H9 (cell line): Measurements from ENCODE around the gene RTL9. TPM values are rescaled to one million over a fixed set of nuclear protein-coding genes. Genes with fewer than 3 reads are reported as not detected.

Experiments
- DNase-seq: peaks from one replicate; pipeline ENCODE4 v3.0.0-alpha.2; 2017
- H2AFZ ChIP-seq: one replicate; pipeline ENCODE4 v1.6.1; 2013; ENCODE audit warnings: mild to moderate bottlenecking, low read length, control low read depth, moderate library complexity
- H2AK5ac ChIP-seq: 2 replicates; pipeline ENCODE4 v1.6.1; 2013; ENCODE audit warnings: low read length, control low read depth, mixed read lengths; ENCODE audit not compliant: insufficient read length
- H2BK120ac ChIP-seq: one replicate; pipeline ENCODE4 v1.6.1; 2013; ENCODE audit warnings: low read depth, mild to moderate bottlenecking, low read length, control low read depth, inconsistent platforms; ENCODE audit not compliant: poor library complexity, severe bottlenecking
- H2BK12ac ChIP-seq: 2 replicates; pipeline ENCODE4 v1.6.1; 2013; ENCODE audit warnings: low read length, control low read depth, mixed read lengths, low read depth; ENCODE audit not compliant: insufficient read length
- H2BK15ac ChIP-seq: 2 replicates; pipeline ENCODE4 v1.6.1; 2013; ENCODE audit warnings: low read depth, low read length, control low read depth
- H2BK20ac ChIP-seq: one replicate; pipeline ENCODE4 v1.6.1; 2013; ENCODE audit warnings: low read depth, mild to moderate bottlenecking, low read length, control low read depth, inconsistent platforms; ENCODE audit not compliant: poor library complexity, severe bottlenecking
- H2BK5ac ChIP-seq: 2 replicates; pipeline ENCODE4 v1.6.1; 2013; ENCODE audit warnings: low read length, control low read depth, mixed read lengths; ENCODE audit not compliant: insufficient read length
- H3K14ac ChIP-seq: 2 replicates; pipeline ENCODE4 v1.6.1; 2013; ENCODE audit warnings: low read length, control low read depth; ENCODE audit not compliant: insufficient read depth
- H3K18ac ChIP-seq: 2 replicates; pipeline ENCODE4 v1.6.1; 2013; ENCODE audit warnings: low read depth, mild to moderate bottlenecking, mixed read lengths, low read length, control low read depth; ENCODE audit not compliant: insufficient read length
- H3K23ac ChIP-seq: 2 replicates; pipeline ENCODE4 v1.6.1; 2013; ENCODE audit warnings: low read length, control low read depth, mixed read lengths, low read depth; ENCODE audit not compliant: insufficient read length
- H3K23me2 ChIP-seq: 2 replicates; pipeline ENCODE4 v1.6.1; 2013; ENCODE audit warnings: low read depth, mild to moderate bottlenecking, mixed read lengths, low read length, control low read depth; ENCODE audit not compliant: insufficient read length, poor library complexity, severe bottlenecking
- H3K27ac ChIP-seq: 2 replicates; pipeline ENCODE4 v1.5.1; 2013; ENCODE audit warnings: low read length, control low read depth, mixed read lengths, low read depth; ENCODE audit not compliant: insufficient read length
- H3K27me3 ChIP-seq: 2 replicates; pipeline ENCODE4 v1.6.1; 2013; ENCODE audit warnings: low read length, control low read depth, inconsistent platforms; ENCODE audit not compliant: insufficient read depth
- H3K4ac ChIP-seq: 2 replicates; pipeline ENCODE4 v1.6.1; 2013; ENCODE audit warnings: low read depth, mild to moderate bottlenecking, control low read depth, inconsistent platforms, low read length, moderate library complexity
- H3K4me1 ChIP-seq: 2 replicates; pipeline ENCODE4 v1.6.1; 2013; ENCODE audit warnings: low read length, control low read depth, inconsistent platforms; ENCODE audit not compliant: insufficient read depth
- H3K4me2 ChIP-seq: 2 replicates; pipeline ENCODE4 v1.6.1; 2013; ENCODE audit warnings: low read length, control low read depth, mixed read lengths; ENCODE audit not compliant: insufficient read length, insufficient read depth
- H3K56ac ChIP-seq: 2 replicates; pipeline ENCODE4 v1.6.1; 2013; ENCODE audit warnings: low read depth, mild to moderate bottlenecking, mixed read lengths, low read length, control low read depth; ENCODE audit not compliant: insufficient read length
- H3K79me1 ChIP-seq: 2 replicates; pipeline ENCODE4 v1.6.1; 2013; ENCODE audit warnings: low read depth, mild to moderate bottlenecking, moderate library complexity, low read length, control low read depth, inconsistent platforms; ENCODE audit not compliant: insufficient read depth, poor library complexity, severe bottlenecking
- H3K79me2 ChIP-seq: 2 replicates; pipeline ENCODE4 v1.6.1; 2013; ENCODE audit warnings: low read length, control low read depth, inconsistent platforms; ENCODE audit not compliant: insufficient read depth
- H3K9ac ChIP-seq: 2 replicates; pipeline ENCODE4 v1.6.1; 2013; ENCODE audit warnings: low read length, control low read depth, mixed read lengths; ENCODE audit not compliant: insufficient read length; ENCODE audit errors: extremely low read depth
- H3K9me3 ChIP-seq: one replicate; pipeline ENCODE4 v1.6.1; 2013; ENCODE audit warnings: low read depth, low read length, inconsistent platforms; ENCODE audit not compliant: control insufficient read depth
- H3T11ph ChIP-seq: one replicate; pipeline ENCODE4 v1.6.1; 2013; ENCODE audit warnings: mild to moderate bottlenecking, low read length, control low read depth, inconsistent platforms
- H4K20me1 ChIP-seq: one replicate; pipeline ENCODE4 v1.6.1; 2013; ENCODE audit not compliant: control insufficient read depth, insufficient read length, insufficient read depth
- H4K5ac ChIP-seq: 2 replicates; pipeline ENCODE4 v1.6.1; 2013; ENCODE audit warnings: low read depth, mild to moderate bottlenecking, mixed read lengths, low read length, control low read depth; ENCODE audit not compliant: insufficient read length
- H4K8ac ChIP-seq: replicated peaks from 2 replicates; pipeline ENCODE4 v1.6.1; 2013; ENCODE audit warnings: low read length, control low read depth, mixed read lengths, low read depth; ENCODE audit not compliant: insufficient read length
- H4K91ac ChIP-seq: 2 replicates; pipeline ENCODE4 v1.6.1; 2013; ENCODE audit warnings: low read depth, mild to moderate bottlenecking, moderate library complexity, mixed read lengths, low read length, control low read depth; ENCODE audit not compliant: insufficient read length
- H3K27ac Mint-ChIP-seq, 3 experiments: 2 replicates in 2 of 3; 3 replicates in 1 of 3; pipeline ENCODE4 v1.8.0; 2020 to 2021; ENCODE audit warnings: mixed read lengths in 3 of 3, mild to moderate bottlenecking in 1 of 3, moderate library complexity in 1 of 3
- H3K27me3 Mint-ChIP-seq: 2 replicates; pipeline ENCODE4 v1.8.0; 2021; ENCODE audit warnings: low read depth, mild to moderate bottlenecking, moderate library complexity, mixed read lengths
- H3K36me3 Mint-ChIP-seq, 3 experiments: 2 replicates in 2 of 3; 3 replicates in 1 of 3; pipeline ENCODE4 v1.8.0; 2020 to 2021; ENCODE audit warnings: low read depth in 3 of 3, mixed read lengths in 3 of 3; ENCODE audit not compliant: insufficient read depth in 1 of 3
- H3K4me1 Mint-ChIP-seq, 2 experiments: 2 replicates each; pipeline ENCODE4 v1.8.0; 2020; ENCODE audit warnings: mixed read lengths in 2 of 2
- H3K4me3 Mint-ChIP-seq, 2 experiments: 2 replicates in 1 of 2; 3 replicates in 1 of 2; pipeline ENCODE4 v1.8.0; 2020 to 2021; ENCODE audit warnings: mild to moderate bottlenecking in 2 of 2, mixed read lengths in 2 of 2, moderate library complexity in 1 of 2
- H3K9me3 Mint-ChIP-seq, 2 experiments: 2 replicates in 1 of 2; 3 replicates in 1 of 2; pipeline ENCODE4 v1.8.0; 2020; ENCODE audit warnings: mild to moderate bottlenecking in 2 of 2, mixed read lengths in 2 of 2, moderate library complexity in 1 of 2
- CTCF ChIP-seq: fragments of 200-600 bp; sonication (generic); conservative IDR thresholded peaks from 3 replicates; pipeline ENCODE4 v1.8.0; 2021; ENCODE audit warnings: antibody characterized with exemption, mild to moderate bottlenecking
- WGBS: extraction: QIAGEN DNeasy Blood & Tissue Kit; methylation state at CpG from one replicate; pipeline ENCODE4 v1.1.7; 2013; ENCODE audit warnings: missing lambda C conversion rate, low lambda C conversion rate, mixed read lengths; ENCODE audit not compliant: insufficient read length; ENCODE audit errors: extremely low coverage; 5-methylcytosine and 5-hydroxymethylcytosine counted together
- total RNA-seq: library from RNA; stranded (reverse); gene quantifications from 2 replicates; pipeline ENCODE4 v1.2.1, GENCODE V29; 2021

The RTL9 gene
- total RNA-seq, 1 experiment from 2014 or later: 0.13 TPM

DNA sequence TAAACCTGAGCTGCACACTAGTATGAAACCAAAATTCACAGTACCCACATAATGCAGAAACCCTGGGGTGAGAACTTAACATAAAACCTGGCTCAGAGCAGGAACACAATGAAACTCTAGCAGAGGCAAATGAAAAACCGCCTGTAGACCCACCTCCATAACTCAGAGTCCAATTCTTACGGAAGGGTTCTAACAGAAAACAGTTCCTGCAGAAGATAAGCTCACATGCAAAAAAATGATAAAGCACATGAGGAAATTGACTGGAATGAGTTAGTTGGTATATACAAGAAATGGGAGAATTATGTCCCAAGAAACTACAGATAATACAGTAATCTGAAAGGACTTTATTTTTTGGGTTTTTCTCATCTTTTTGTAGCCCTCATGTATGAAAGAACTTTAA is 14.7 kb downstream of the RTL9 start:
- no peaks in the 10 kb centered on the region for H3K23me2 ChIP-seq
- H3K4me2 ChIP-seq: no peak overlapping the region
- H2BK15ac ChIP-seq: no peak overlapping the region
- H3K79me2 ChIP-seq: no peaks in the 10 kb centered on the region
- Mint-ChIP-seq H3K27ac (no peak overlapping the region), H3K36me3 (no peaks in the 10 kb centered on the region), H3K4me3 (no peak overlapping the region), H3K4me1 (peaks cover 2 to 7% of the 10 kb centered on the region in 2 experiments; a peak in 3 of 4 replicates), H3K27me3 (peaks cover 2% of the 10 kb centered on the region; the same call in 1 of the 2 replicates), H3K9me3 (no peaks in the 10 kb centered on the region)
- no peak overlapping the region for H3T11ph ChIP-seq
- H2BK5ac ChIP-seq: no peak overlapping the region
- no peak overlapping the region for H2BK12ac ChIP-seq
- no peak overlapping the region for H2BK20ac ChIP-seq
- no peak overlapping the region for H3K9ac ChIP-seq
- H4K20me1 ChIP-seq: no peaks in the 10 kb centered on the region
- no peak for TF ChIP-seq CTCF
- no peak overlapping the region for H3K27ac ChIP-seq
- H2BK120ac ChIP-seq: no peak overlapping the region
- H3K4me1 ChIP-seq: no peaks in the 10 kb centered on the region
- no peak overlapping the region for H2AFZ ChIP-seq
- no peak overlapping the region for H4K91ac ChIP-seq
- no peak overlapping the region for H3K18ac ChIP-seq
- no peaks in the 10 kb centered on the region for H3K27me3 ChIP-seq
- no peak for DNase-seq
- H3K14ac ChIP-seq: no peak overlapping the region
- H2AK5ac ChIP-seq: no peak overlapping the region
- H4K5ac ChIP-seq: no peak overlapping the region
- H3K79me1 ChIP-seq: no peaks in the 10 kb centered on the region
- no peaks in the 10 kb centered on the region for H3K9me3 ChIP-seq
- H4K8ac ChIP-seq: no peak overlapping the region
- H3K4ac ChIP-seq: no peak overlapping the region
- no peak overlapping the region for H3K23ac ChIP-seq
- no peak overlapping the region for H3K56ac ChIP-seq
- no CpG with 5 or more reads among the region's 2 CpGs for WGBS
